Neural progenitor cell (in vitro differentiated cells): ENCODE measurements around the gene TOGARAM2.

Source experiments
- CTCF ChIP-seq: fragments of 200-600 bp; sonication (generic); IDR thresholded peaks from 2 replicates; pipeline ENCODE4 v1.5.1; 2017; ENCODE audit warnings: antibody characterized with exemption, mild to moderate bottlenecking
- EZH2 ChIP-seq: fragments of 200-600 bp; sonication (generic); IDR thresholded peaks from 2 replicates; pipeline ENCODE4 v1.6.1; 2017; ENCODE audit warnings: antibody characterized with exemption, mild to moderate bottlenecking, moderate library complexity
- EZH2phosphoT487 ChIP-seq: fragments of 200-600 bp; sonication (generic); IDR thresholded peaks from 2 replicates; pipeline ENCODE4 v1.6.1; 2017; ENCODE audit warnings: antibody characterized with exemption

- TF ChIP-seq CTCF (no peak), EZH2phosphoT487 (no peak), EZH2 (no peak)
Observed at GRCh38 chr2:29062371-29062770, 81.3 kb downstream of the TOGARAM2 start.
